Measurements from ENCODE around the gene NUCB2.
A peak's percentile ranks its signal among the peaks of the same experiment; 100 is the strongest.
"Not testable (repeated sequence)": the region's sequence is repeated elsewhere in the genome, so short reads cannot be mapped to it uniquely, and the experiment has no call there.

NUCB2 gene

DNA sequence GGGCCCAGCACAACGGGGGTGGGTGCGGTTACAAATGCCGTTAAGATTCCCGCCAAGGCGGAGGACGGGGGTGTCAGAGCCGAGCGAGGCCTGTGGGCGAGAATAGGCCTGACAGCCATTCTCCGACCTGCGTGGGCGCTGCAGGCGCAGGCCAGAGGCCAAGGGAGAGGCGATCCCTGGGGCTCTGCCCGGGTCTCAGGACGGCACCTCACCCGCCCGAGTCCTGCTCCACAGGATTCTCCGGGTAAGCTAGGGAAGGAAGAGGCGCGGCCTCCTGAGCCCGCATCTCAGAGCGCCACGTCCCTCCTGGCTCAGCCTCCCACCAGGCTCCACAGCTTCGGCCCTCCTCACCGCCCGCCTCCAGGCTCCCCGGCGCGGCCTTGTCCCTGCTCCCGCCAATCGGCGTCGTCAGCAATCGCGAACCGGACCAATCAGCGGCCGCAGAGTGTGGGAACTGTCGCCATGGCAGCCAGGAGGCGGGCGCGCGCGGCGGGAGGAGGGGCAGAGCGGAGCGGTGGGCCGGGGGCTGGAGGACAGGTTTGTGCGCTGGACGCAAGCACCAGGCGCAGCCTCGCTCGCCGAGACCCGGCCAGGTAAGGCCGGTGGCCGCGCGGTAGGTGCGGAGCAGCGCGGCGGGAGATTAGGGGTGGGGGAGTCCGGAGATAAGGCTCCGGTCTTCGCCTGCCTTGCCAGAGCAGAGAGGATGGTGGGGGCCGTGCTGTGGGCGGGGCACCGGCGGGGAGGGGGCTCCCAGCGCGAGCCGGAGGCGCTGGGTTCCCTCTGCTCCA lies at the start of gene NUCB2:
Gene NUCB2, plus strand, starts transcription at position 504 of the 788 bp plus-strand sequence. CDS start 18,585 bp downstream, outside the sequence.
- peak within 1 kb of the TSS; percentile 84 for H3K4me3 ChIP-seq (ENCODE audit: low read length)
- TF ChIP-seq, protein P1, sequence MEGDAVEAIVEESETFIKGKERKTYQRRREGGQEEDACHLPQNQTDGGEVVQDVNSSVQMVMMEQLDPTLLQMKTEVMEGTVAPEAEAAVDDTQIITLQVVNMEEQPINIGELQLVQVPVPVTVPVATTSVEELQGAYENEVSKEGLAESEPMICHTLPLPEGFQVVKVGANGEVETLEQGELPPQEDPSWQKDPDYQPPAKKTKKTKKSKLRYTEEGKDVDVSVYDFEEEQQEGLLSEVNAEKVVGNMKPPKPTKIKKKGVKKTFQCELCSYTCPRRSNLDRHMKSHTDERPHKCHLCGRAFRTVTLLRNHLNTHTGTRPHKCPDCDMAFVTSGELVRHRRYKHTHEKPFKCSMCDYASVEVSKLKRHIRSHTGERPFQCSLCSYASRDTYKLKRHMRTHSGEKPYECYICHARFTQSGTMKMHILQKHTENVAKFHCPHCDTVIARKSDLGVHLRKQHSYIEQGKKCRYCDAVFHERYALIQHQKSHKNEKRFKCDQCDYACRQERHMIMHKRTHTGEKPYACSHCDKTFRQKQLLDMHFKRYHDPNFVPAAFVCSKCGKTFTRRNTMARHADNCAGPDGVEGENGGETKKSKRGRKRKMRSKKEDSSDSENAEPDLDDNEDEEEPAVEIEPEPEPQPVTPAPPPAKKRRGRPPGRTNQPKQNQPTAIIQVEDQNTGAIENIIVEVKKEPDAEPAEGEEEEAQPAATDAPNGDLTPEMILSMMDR (conservative IDR thresholded peaks at IDR 0.05; ENCODE audit: low read depth, low read length): no peak
- DNase-seq (ENCODE audit: low read depth): peak; percentile 83

- DNase-seq (ENCODE audit: low read depth); H3K4me3 ChIP-seq (ENCODE audit: low read length): not testable (repeated sequence)
These were observed 48.2 kb upstream of the NUCB2 start for GRCh38 chr11:17228186-17228925.

- no peak overlapping the region for H3K4me3 ChIP-seq (ENCODE audit: low read length)
- DNase-seq (ENCODE audit: low read depth): no peak
- TF ChIP-seq, protein P1 (conservative IDR thresholded peaks at IDR 0.05; ENCODE audit: low read depth, low read length): no peak
These were observed 46.9 kb upstream of the NUCB2 start for GRCh38 chr11:17229481-17230152.

DNA sequence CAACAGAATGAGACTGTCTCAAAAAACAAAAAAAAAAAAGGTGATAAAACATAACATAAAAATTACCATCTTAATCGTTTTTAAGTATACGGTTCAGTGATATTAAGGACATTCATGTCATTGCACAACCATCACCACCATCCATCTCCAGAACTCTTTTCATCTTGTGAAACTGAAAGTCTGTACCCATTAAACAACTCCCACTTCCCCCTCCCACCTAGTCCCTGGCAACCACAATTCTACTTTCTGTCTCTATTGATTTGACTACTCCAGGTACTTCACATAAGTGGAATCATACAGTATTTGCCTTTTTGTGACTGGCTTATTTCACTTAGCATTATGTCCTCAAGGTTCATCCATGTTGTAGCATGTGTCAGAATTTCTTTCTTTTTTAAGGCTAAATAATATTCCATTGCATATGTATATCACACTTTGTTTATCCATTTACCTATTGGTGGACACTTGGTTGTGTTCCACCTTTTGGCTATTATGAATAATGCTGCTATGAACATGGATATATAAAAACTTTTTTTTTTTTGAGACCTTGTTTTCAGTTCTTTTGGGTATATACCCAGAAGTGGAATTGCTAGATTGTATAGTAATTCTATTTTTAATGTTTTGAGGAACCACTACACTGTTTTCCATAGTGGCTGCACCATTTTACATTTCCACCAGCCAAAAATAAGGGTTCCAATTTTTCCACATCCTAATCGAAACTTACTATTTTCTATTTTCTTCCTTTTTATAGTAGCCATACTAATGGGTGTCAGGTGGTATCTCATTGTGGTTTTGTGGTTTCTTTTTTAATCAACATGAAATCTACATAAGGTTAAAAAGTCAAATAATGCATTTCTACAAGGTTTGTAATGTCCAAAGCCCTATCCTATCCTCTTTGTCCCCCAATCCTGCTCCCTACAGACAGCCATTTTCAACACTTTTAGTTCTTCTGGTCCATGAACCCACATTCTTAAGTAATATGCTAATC lies 45.4 kb upstream of the NUCB2 start:
- H3K4me3 ChIP-seq (ENCODE audit: low read length): no peak overlapping the region
- DNase-seq (ENCODE audit: low read depth): no peak
- TF ChIP-seq, protein P1 (conservative IDR thresholded peaks at IDR 0.05; ENCODE audit: low read depth, low read length): no peak

DNA sequence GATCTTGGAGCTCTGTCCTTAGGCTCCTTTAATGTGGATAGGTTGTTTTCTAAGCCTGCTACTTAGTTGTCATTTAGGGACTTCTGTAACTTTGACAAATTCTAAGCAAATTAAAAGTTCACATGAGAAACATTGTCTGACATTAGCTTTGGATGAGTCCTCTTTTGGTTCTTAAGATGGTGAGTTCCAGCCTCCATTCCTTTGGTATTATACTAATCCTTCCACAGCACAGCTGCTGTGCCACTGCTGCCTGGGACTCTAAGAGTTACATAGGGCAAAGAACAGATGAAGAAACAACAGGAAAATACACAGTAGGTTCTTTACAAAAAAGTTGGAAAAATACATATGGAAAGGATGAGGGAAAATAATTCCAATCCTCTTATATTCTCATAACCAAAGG lies 43.4 kb upstream of the NUCB2 start:
- no peak for DNase-seq (ENCODE audit: low read depth)
- TF ChIP-seq, protein P1 (conservative IDR thresholded peaks at IDR 0.05; ENCODE audit: low read depth, low read length): no peak
- H3K4me3 ChIP-seq (ENCODE audit: low read length): no peak overlapping the region

GRCh38 chr11:17238377-17238776 lies 38.2 kb upstream of the NUCB2 start:
- TF ChIP-seq, protein P1 (conservative IDR thresholded peaks at IDR 0.05; ENCODE audit: low read depth, low read length): no peak
- no peak overlapping the region for H3K4me3 ChIP-seq (ENCODE audit: low read length)
- DNase-seq (ENCODE audit: low read depth): no peak

GRCh38 chr11:17239927-17240326 lies 36.6 kb upstream of the NUCB2 start:
- H3K4me3 ChIP-seq (ENCODE audit: low read length); DNase-seq (ENCODE audit: low read depth): not testable (repeated sequence)

Data from retinal pigment epithelial cell (primary cell).